Activated naive CD4-positive, alpha-beta T cell treated with anti-CD3 and anti-CD28 coated beads, Interleukin-2, amount 50 U/mL, for 72 hours (primary cell): ENCODE measurements around the gene FBXL20. TPM values are rescaled to one million over a fixed set of nuclear protein-coding genes. Genes with fewer than 3 reads are reported as not detected.
A peak's percentile ranks its signal among the peaks of the same experiment; 100 is the strongest.

Experiments
- ATAC-seq, 2 donors: fragments of 150-1000 bp; cut with Tn5 transposase; 2 replicates each; pipeline ENCODE4 v1.10.0; 2021; ENCODE audit warnings: mild to moderate bottlenecking in 2 of 2, moderate library complexity in 2 of 2
- DNase-seq, 2 donors: peaks; one replicate each; pipeline ENCODE4 v3.0.0; 2021 to 2022; ENCODE audit warnings: low spot score in 2 of 2
- H3K27ac Mint-ChIP-seq, 2 donors: one replicate each; pipeline ENCODE4 v1.8.0; 2022; ENCODE audit warnings: mild to moderate bottlenecking in 2 of 2, mixed read lengths in 2 of 2
- H3K36me3 Mint-ChIP-seq, 2 donors: one replicate each; pipeline ENCODE4 v1.8.0; 2022; ENCODE audit warnings: mixed read lengths in 2 of 2
- H3K9me3 Mint-ChIP-seq, 2 donors: one replicate each; pipeline ENCODE4 v1.8.0; 2022; ENCODE audit warnings: mixed read lengths in 2 of 2
- total RNA-seq, 2 donors: library from RNA; stranded (reverse); gene quantifications; one replicate each; pipeline ENCODE4 v1.2.3, GENCODE V29; 2022

FBXL20 gene
- total RNA-seq, 2 donors from 2014 or later: 19.5 to 21.5 TPM

DNA sequence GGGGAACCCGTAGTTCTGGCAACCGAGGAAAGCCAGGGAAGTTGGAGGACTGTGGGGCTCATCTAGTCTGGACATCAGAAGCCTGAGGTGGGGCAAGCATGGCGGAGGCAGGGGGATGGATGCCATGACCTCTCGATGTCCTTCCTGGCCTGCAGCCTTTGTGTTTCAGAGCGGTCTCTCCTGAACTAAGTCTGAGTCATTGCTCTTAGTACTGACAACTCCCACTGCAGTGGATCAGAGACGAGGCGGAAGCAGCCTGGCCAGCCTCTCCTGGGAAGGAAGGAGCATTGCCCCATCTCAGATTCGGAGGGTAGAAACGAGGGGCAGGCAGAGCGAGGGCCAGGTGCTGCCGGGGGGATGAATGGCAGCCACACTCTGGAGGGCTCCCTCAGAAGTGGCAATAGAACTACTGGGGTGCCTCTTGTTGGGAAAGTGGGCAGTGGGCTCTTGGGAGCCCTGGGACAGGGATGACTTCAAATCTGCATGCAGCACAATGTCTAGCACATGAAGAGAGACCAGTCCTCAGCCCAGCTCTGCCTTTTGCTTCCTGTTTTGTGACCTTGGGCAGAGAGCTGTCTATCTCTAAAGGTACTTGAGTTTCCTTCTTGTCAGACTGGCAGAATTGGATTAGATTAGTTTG, 172.0 kb downstream of the FBXL20 start:
- DNase-seq (no peak), ATAC-seq (no peak)
- H3K36me3 Mint-ChIP-seq: no peaks in the 10 kb centered on the region
- no peaks in the 10 kb centered on the region for H3K9me3 Mint-ChIP-seq
- H3K27ac Mint-ChIP-seq: no peak overlapping the region

- Mint-ChIP-seq H3K27ac (no peak overlapping the region), H3K36me3 (no peaks in the 10 kb centered on the region), H3K9me3 (no peaks in the 10 kb centered on the region)
- DNase-seq (no peak), ATAC-seq (no peak)
Measured at GRCh38 chr17:39227364-39227919, 174.0 kb downstream of the FBXL20 start.

- ATAC-seq (peak; percentile 50 to 84), DNase-seq (peak in 1 of 2 donors; percentile 50)
- Mint-ChIP-seq H3K27ac (no peak overlapping the region), H3K36me3 (no peaks in the 10 kb centered on the region), H3K9me3 (no peaks in the 10 kb centered on the region)
Measured at GRCh38 chr17:39225959-39226683, 175.3 kb downstream of the FBXL20 start.

- ATAC-seq (peak; percentile 5 to 17), DNase-seq (no peak)
- Mint-ChIP-seq H3K9me3 (no peaks in the 10 kb centered on the region), H3K36me3 (no peaks in the 10 kb centered on the region), H3K27ac (peak within 1 kb of the TSS in 1 of 2 donors; percentile 87)
Measured at GRCh38 chr17:39225308-39225958, 176.0 kb downstream of the FBXL20 start, which contains the start of gene STAC2. STAC2 (minus strand) TSS chr17:39225945; CDS start chr17:39225502, 443 bp downstream.

GRCh38 chr17:39224778-39225307, 176.6 kb downstream of the FBXL20 start:
- no peaks in the 10 kb centered on the region for H3K36me3 Mint-ChIP-seq
- peak overlapping the region in 1 of 2 donors; percentile 87 for H3K27ac Mint-ChIP-seq
- no peaks in the 10 kb centered on the region for H3K9me3 Mint-ChIP-seq
- ATAC-seq: peak in 1 of 2 donors; percentile 32
- no peak for DNase-seq

DNA sequence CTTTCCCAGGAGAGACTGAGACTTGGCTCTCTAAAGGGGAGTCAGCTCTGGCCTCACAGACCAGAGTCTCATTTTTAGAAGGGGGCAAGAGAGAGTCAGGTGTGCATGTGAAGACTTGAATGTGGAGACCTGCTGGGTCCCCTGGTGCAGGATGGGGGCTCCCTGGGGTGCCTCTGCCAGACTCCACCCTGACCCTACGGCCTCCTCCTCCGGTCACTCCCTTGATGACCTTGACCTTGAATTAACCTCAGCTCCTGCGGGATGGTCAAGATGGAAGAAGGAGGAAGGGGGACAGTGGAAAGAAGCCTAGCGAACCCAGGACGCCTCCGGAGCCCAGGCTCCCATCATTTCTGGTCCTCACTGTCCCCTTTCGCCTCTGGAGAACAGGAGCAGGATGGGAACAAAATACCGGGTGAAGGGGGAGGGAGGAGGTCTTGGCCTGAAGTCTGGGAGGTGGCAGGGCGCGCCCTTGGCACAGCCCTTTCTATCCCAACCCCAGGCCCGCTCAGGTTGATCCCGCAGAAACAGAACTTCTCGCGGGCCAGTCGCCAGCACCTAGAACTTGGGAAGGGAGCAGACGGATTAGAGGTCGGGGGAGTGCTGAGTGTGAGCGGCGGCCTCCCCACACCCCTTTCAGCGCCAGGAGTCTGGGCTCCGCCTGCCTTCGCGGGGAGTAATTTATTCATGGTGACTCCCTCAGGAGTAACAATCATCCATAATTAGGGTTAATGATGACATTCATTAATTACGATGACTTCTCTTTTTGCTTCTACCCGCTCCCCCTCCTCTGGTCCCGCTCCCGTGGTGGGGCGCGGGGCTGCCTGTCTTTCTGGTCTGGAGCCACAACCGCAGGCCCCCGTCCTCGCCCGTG, 177.3 kb downstream of the FBXL20 start:
- no peak overlapping the region for H3K27ac Mint-ChIP-seq
- no peaks in the 10 kb centered on the region for H3K36me3 Mint-ChIP-seq
- DNase-seq (no peak), ATAC-seq (no peak)
- H3K9me3 Mint-ChIP-seq: no peaks in the 10 kb centered on the region

GRCh38 chr17:39222866-39223834, 178.3 kb downstream of the FBXL20 start:
- Mint-ChIP-seq H3K9me3 (no peaks in the 10 kb centered on the region), H3K27ac (no peak overlapping the region), H3K36me3 (no peaks in the 10 kb centered on the region)
- ATAC-seq: no peak
- DNase-seq: no peak

GRCh38 chr17:39222151-39222550, 179.3 kb downstream of the FBXL20 start:
- DNase-seq (no peak), ATAC-seq (no peak)
- Mint-ChIP-seq H3K36me3 (no peaks in the 10 kb centered on the region), H3K27ac (no peak overlapping the region), H3K9me3 (no peaks in the 10 kb centered on the region)

GRCh38 chr17:39221572-39221971, 179.9 kb downstream of the FBXL20 start:
- DNase-seq: no peak
- no peaks in the 10 kb centered on the region for H3K36me3 Mint-ChIP-seq
- no peak overlapping the region for H3K27ac Mint-ChIP-seq
- no peak for ATAC-seq
- no peaks in the 10 kb centered on the region for H3K9me3 Mint-ChIP-seq

- no peak for ATAC-seq
- H3K27ac Mint-ChIP-seq: no peak overlapping the region
- DNase-seq: no peak
- H3K36me3 Mint-ChIP-seq: no peaks in the 10 kb centered on the region
- H3K9me3 Mint-ChIP-seq: no peaks in the 10 kb centered on the region
Measured at GRCh38 chr17:39219647-39220154, 181.7 kb downstream of the FBXL20 start.

DNA sequence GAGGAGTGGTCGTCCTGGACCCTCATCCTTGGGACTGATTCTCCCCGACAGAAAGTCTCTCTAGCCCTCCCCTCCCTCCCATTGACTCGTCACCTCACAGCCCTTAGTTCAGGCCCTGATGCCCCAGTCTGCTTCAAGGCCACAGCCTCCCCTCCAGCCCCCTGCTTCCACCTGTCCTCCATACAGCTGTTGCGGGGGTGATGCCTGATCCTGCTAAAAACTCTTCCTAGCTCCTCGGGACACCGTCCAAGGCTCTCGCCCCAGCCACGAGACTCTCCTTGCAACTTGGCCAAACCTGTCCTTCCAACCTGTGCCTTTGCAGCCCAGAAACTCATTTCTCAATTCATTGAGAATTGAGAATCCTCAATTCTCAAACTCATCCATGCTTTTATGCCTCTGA, 182.5 kb downstream of the FBXL20 start:
- Mint-ChIP-seq H3K9me3 (no peaks in the 10 kb centered on the region), H3K36me3 (no peaks in the 10 kb centered on the region), H3K27ac (peak overlapping the region in 1 of 2 donors; percentile 7)
- DNase-seq (no peak), ATAC-seq (no peak)

GRCh38 chr17:39217734-39218369, 183.6 kb downstream of the FBXL20 start:
- ATAC-seq (no peak), DNase-seq (no peak)
- H3K27ac Mint-ChIP-seq: no peak overlapping the region
- no peaks in the 10 kb centered on the region for H3K36me3 Mint-ChIP-seq
- no peaks in the 10 kb centered on the region for H3K9me3 Mint-ChIP-seq

DNA sequence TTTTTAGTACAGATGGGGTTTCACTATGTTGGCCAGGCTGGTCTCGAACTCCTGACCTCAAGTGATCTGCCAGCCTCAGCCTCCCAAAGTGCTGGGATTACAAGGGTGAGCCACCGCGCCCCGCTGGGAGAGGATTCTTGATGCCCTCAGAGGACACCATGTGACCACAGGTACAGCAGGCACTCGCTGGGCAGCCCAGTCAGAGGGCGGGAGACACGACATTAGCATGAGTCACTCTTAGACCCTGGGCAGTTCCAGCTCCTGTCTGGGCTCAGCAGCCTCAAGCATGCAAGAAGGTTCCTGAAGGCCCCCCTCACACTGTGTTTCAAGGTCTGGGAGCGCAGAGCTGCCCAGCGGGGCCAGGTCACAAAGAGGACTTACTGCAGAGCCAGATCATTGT, 187.6 kb downstream of the FBXL20 start:
- DNase-seq (no peak), ATAC-seq (no peak)
- Mint-ChIP-seq H3K9me3 (no peaks in the 10 kb centered on the region), H3K27ac (no peak overlapping the region), H3K36me3 (no peaks in the 10 kb centered on the region)

- ATAC-seq (no peak), DNase-seq (no peak)
- H3K27ac Mint-ChIP-seq: no peak overlapping the region
- no peaks in the 10 kb centered on the region for H3K9me3 Mint-ChIP-seq
- H3K36me3 Mint-ChIP-seq: no peaks in the 10 kb centered on the region
Measured at GRCh38 chr17:39212841-39213480, 188.5 kb downstream of the FBXL20 start.
